Measurements from ENCODE around the gene LHFPL6. TPM values are rescaled to one million over a fixed set of nuclear protein-coding genes. Genes with fewer than 3 reads are reported as not detected.

Gene LHFPL6
- total RNA-seq, 1 donor from 2014 or later = 54.8 TPM

- Histone ChIP-seq H3K27me3 (no peaks in the 10 kb centered on the region), H3K4me1 (no peaks in the 10 kb centered on the region), H3K27ac (no peak overlapping the region), H3K4me3 (no peak overlapping the region), H3K36me3 (no peaks in the 10 kb centered on the region), H3K9me3 (no peaks in the 10 kb centered on the region)
- DNase-seq (ENCODE audit: extremely low spot score in 2 of 2) = no peak
- TF ChIP-seq POLR2AphosphoS5 (IDR thresholded peaks at IDR 0.05; ENCODE audit: insufficient read depth in 1 of 2, low read depth in 1 of 2) (no peak), CTCF (IDR thresholded peaks at IDR 0.05) (no peak), POLR2A (IDR thresholded peaks at IDR 0.05) (no peak)
- intact Hi-C loops (cut with DNase I) = no loop called here
Observed at GRCh38 chr13:39401046-39401705, 201.8 kb downstream of the LHFPL6 start.

GRCh38 chr13:39399102-39399501 is 203.9 kb downstream of the LHFPL6 start:
- TF ChIP-seq CTCF (IDR thresholded peaks at IDR 0.05) (no peak), POLR2AphosphoS5 (IDR thresholded peaks at IDR 0.05; ENCODE audit: insufficient read depth in 1 of 2, low read depth in 1 of 2) (no peak)
- Histone ChIP-seq H3K4me3 (no peak overlapping the region), H3K36me3 (no peaks in the 10 kb centered on the region), H3K9me3 (no peaks in the 10 kb centered on the region), H3K27ac (no peak overlapping the region), H3K27me3 (no peaks in the 10 kb centered on the region), H3K4me1 (no peaks in the 10 kb centered on the region)
- intact Hi-C loops (cut with DNase I) = no loop called here
- DNase-seq (ENCODE audit: extremely low spot score in 2 of 2) = no peak

GRCh38 chr13:39397896-39398265 is 205.1 kb downstream of the LHFPL6 start:
- no peak for DNase-seq (ENCODE audit: extremely low spot score in 2 of 2)
- no peak overlapping the region for H3K27ac ChIP-seq
- intact Hi-C loops (cut with DNase I) = no loop called here
- TF ChIP-seq POLR2AphosphoS5 (IDR thresholded peaks at IDR 0.05; ENCODE audit: insufficient read depth in 1 of 2, low read depth in 1 of 2) (no peak), POLR2A (IDR thresholded peaks at IDR 0.05) (no peak), CTCF (IDR thresholded peaks at IDR 0.05) (no peak)
- H3K9me3 ChIP-seq = no peaks in the 10 kb centered on the region
- no peaks in the 10 kb centered on the region for H3K27me3 ChIP-seq
- H3K4me1 ChIP-seq = no peaks in the 10 kb centered on the region
- H3K4me3 ChIP-seq = peak overlapping the region in 1 of 2 donors; percentile 1
- H3K36me3 ChIP-seq = no peaks in the 10 kb centered on the region

GRCh38 chr13:39397226-39397895 is 205.6 kb downstream of the LHFPL6 start:
- TF ChIP-seq POLR2A (IDR thresholded peaks at IDR 0.05) (no peak), POLR2AphosphoS5 (IDR thresholded peaks at IDR 0.05; ENCODE audit: insufficient read depth in 1 of 2, low read depth in 1 of 2) (no peak), CTCF (IDR thresholded peaks at IDR 0.05) (no peak)
- DNase-seq (ENCODE audit: extremely low spot score in 2 of 2) = no peak
- Histone ChIP-seq H3K27ac (no peak overlapping the region), H3K4me3 (peak overlapping the region in 1 of 2 donors; percentile 1), H3K36me3 (no peaks in the 10 kb centered on the region), H3K27me3 (no peaks in the 10 kb centered on the region), H3K9me3 (no peaks in the 10 kb centered on the region), H3K4me1 (no peaks in the 10 kb centered on the region)
- intact Hi-C loops (cut with DNase I) = no loop called here

Data from vagina (tissue), 2 donors.